ENCODE measurements around the gene DHFR. TPM values are rescaled to one million over a fixed set of nuclear protein-coding genes. Genes with fewer than 3 reads are reported as not detected.
A peak's percentile ranks its signal among the peaks of the same experiment; 100 is the strongest.

Gene DHFR
- total RNA-seq, 1 experiment from 2014 or later: 51.5 TPM

GRCh38 chr5:80659106-80659505 lies 4.3 kb upstream of the DHFR start:
- TF ChIP-seq REST (IDR thresholded peaks at IDR 0.05; ENCODE audit: insufficient read depth in 1 of 2, low read depth in 2 of 2, low read length in 1 of 2): no peak
- TF ChIP-seq TCF7L2 (IDR thresholded peaks at IDR 0.05; ENCODE audit: low read depth, low read length): no peak
- TF ChIP-seq POLR2AphosphoS5 (IDR thresholded peaks at IDR 0.05; ENCODE audit: low read depth, low read length): no peak
- TF ChIP-seq SIN3A (IDR thresholded peaks at IDR 0.05; ENCODE audit: borderline replicate concordance, insufficient read depth, low read depth, low read length): no peak
- no peak for TF ChIP-seq CTCF (IDR thresholded peaks at IDR 0.05)
- H3K27me3 ChIP-seq (ENCODE audit: control insufficient read depth, insufficient read depth, low read length): no peaks in the 10 kb centered on the region
- no TSS peak for BruUV-seq (replicated peaks)
- no peak overlapping the region for H3K4me3 ChIP-seq (ENCODE audit: low read depth in 2 of 2, low read length in 2 of 2)
- peaks cover 9% of the 10 kb centered on the region for H3K4me1 ChIP-seq (ENCODE audit: control insufficient read depth, insufficient read depth, low read length)
- CTCF ChIA-PET: no interaction called here
- in situ Hi-C loops (cut with HindIII; ENCODE audit: low pct_unique_long_range_greater_than_20kb, low sequenced_read_pairs) (no loop called here), intact Hi-C loops (cut with micrococcal nuclease; ENCODE audit: unreplicated experiment) (no loop called here)
- ATAC-seq (no peak), DNase-seq (ENCODE audit: low read depth, low spot score) (no peak)
- POLR2A ChIA-PET: interaction anchor here (0.6 kb wide), 1 partner anchor 35 kb away, joined by 3 read pairs; no protein-coding TSS in a partner anchor
- H3K36me3 ChIP-seq (ENCODE audit: control insufficient read depth, insufficient read depth, low read length): no peaks in the 10 kb centered on the region; the same call in 1 of the 2 replicates
- no peak overlapping the region for H3K27ac ChIP-seq (ENCODE audit: low read length)
- H3K9me3 ChIP-seq (ENCODE audit: control insufficient read depth, insufficient read depth, low read depth, low read length): no peaks in the 10 kb centered on the region

- Histone ChIP-seq H3K9me3 (ENCODE audit: control insufficient read depth, insufficient read depth, low read depth, low read length) (no peaks in the 10 kb centered on the region), H3K27me3 (ENCODE audit: control insufficient read depth, insufficient read depth, low read length) (no peaks in the 10 kb centered on the region), H3K36me3 (ENCODE audit: control insufficient read depth, insufficient read depth, low read length) (no peaks in the 10 kb centered on the region; the same call in 1 of the 2 replicates), H3K4me1 (ENCODE audit: control insufficient read depth, insufficient read depth, low read length) (peaks cover 17% of the 10 kb centered on the region), H3K27ac (ENCODE audit: low read length) (peak overlapping the region; percentile 94; the same call in 1 of the 2 replicates), H3K4me3 (ENCODE audit: low read depth in 2 of 2, low read length in 2 of 2) (no peak overlapping the region)
- DNase-seq (ENCODE audit: low read depth, low spot score) (no peak), ATAC-seq (no peak)
- no TSS peak for BruUV-seq (replicated peaks)
- ChIA-PET POLR2A (no interaction called here), CTCF (interaction anchor here (0.5 kb wide), 1 partner anchor 563 kb away, joined by 5 read pairs; no protein-coding TSS in a partner anchor)
- intact Hi-C loops (cut with micrococcal nuclease; ENCODE audit: unreplicated experiment) (no loop called here), in situ Hi-C loops (cut with HindIII; ENCODE audit: low pct_unique_long_range_greater_than_20kb, low sequenced_read_pairs) (no loop called here)
- no peak for TF ChIP-seq REST (IDR thresholded peaks at IDR 0.05; ENCODE audit: insufficient read depth in 1 of 2, low read depth in 2 of 2, low read length in 1 of 2)
- no peak for TF ChIP-seq TCF7L2 (IDR thresholded peaks at IDR 0.05; ENCODE audit: low read depth, low read length)
- peak; percentile 31 for TF ChIP-seq CTCF (IDR thresholded peaks at IDR 0.05)
Observed at GRCh38 chr5:80656425-80656824, 1.6 kb upstream of the DHFR start.

Data from Panc1 (cell line).